Smooth muscle cell (in vitro differentiated cells): Measurements from ENCODE around the gene PRSS53. TPM values are rescaled to one million over a fixed set of nuclear protein-coding genes. Genes with fewer than 3 reads are reported as not detected.
A peak's percentile ranks its signal among the peaks of the same experiment; 100 is the strongest.

Source experiments
- DNase-seq: peaks from one replicate; lab custom pipeline; 2025; ENCODE audit not compliant: unreplicated experiment; lab: John Stamatoyannopoulos, UW
- H2AFZ ChIP-seq: fragments of 200-600 bp; sonication (generic); 2 replicates; pipeline ENCODE4 v1.6.0; 2016; ENCODE audit warnings: antibody characterized with exemption, low read depth, mild to moderate bottlenecking
- H3F3A ChIP-seq: fragments of 200-600 bp; sonication (generic); 2 replicates; pipeline ENCODE4 v1.6.0; 2017; ENCODE audit warnings: antibody characterized with exemption, low read depth
- H3K27ac ChIP-seq: fragments of 200-600 bp; sonication (generic); 2 replicates; pipeline ENCODE4 v1.5.1; 2016; ENCODE audit warnings: low read depth, mild to moderate bottlenecking
- H3K27me3 ChIP-seq: fragments of 200-600 bp; sonication (generic); 2 replicates; pipeline ENCODE4 v1.6.1; 2016; ENCODE audit warnings: low read depth, mild to moderate bottlenecking
- H3K36me3 ChIP-seq: fragments of 200-600 bp; sonication (generic); 2 replicates; pipeline ENCODE4 v1.5.1; 2016; ENCODE audit warnings: low read depth
- H3K4me1 ChIP-seq: fragments of 200-600 bp; sonication (generic); 2 replicates; pipeline ENCODE4 v1.5.1; 2016; ENCODE audit warnings: low read depth
- H3K4me2 ChIP-seq: fragments of 200-600 bp; sonication (generic); 2 replicates; pipeline ENCODE4 v1.6.0; 2016; ENCODE audit warnings: mild to moderate bottlenecking
- H3K4me3 ChIP-seq: fragments of 200-600 bp; sonication (generic); 2 replicates; pipeline ENCODE4 v1.5.1; 2016; ENCODE audit warnings: mild to moderate bottlenecking
- H3K79me2 ChIP-seq: fragments of 200-600 bp; sonication (generic); 2 replicates; pipeline ENCODE4 v1.6.0; 2016; ENCODE audit warnings: low read depth, mild to moderate bottlenecking
- H3K9ac ChIP-seq: fragments of 200-600 bp; sonication (generic); 2 replicates; pipeline ENCODE4 v1.6.0; 2016; ENCODE audit warnings: low read depth
- H3K9me3 ChIP-seq: fragments of 200-600 bp; sonication (generic); replicated peaks from 2 replicates; pipeline ENCODE4 v1.5.1; 2016; ENCODE audit warnings: low read depth
- H4K20me1 ChIP-seq: fragments of 200-600 bp; sonication (generic); 2 replicates; pipeline ENCODE4 v1.6.0; 2016; ENCODE audit warnings: low read depth
- WGBS: methylation state at CpG from one replicate; pipeline ENCODE4 v1.1.7; 2016; ENCODE audit warnings: low lambda C conversion rate; 5-methylcytosine and 5-hydroxymethylcytosine counted together
- polyA plus RNA-seq: library from polyadenylated mRNA; unstranded; fragments of >200 nt; fragmentation: Nextera tagmentation; extraction: Ambion mirVana; gene quantifications from 2 replicates; pipeline ENCODE4 v1.2.1, GENCODE V29; 2016
- total RNA-seq: library from RNA; depleted of rRNA; stranded (reverse); fragments of >200 nt; gene quantifications from 2 replicates; pipeline ENCODE4 v1.2.3, GENCODE V29; 2014
- TF ChIP-seq, protein P1 (sequence below): fragments of 200-600 bp; sonication (generic); IDR thresholded peaks from 2 replicates; pipeline ENCODE4 v1.5.1; 2017; ENCODE audit warnings: borderline replicate concordance, mild to moderate bottlenecking, antibody characterized with exemption; ENCODE audit not compliant: insufficient read depth, poor library complexity, severe bottlenecking

PRSS53 gene
- total and polyA plus RNA-seq, 2 experiments from 2014 or later, result 0.66 to 6.3 TPM

DNA sequence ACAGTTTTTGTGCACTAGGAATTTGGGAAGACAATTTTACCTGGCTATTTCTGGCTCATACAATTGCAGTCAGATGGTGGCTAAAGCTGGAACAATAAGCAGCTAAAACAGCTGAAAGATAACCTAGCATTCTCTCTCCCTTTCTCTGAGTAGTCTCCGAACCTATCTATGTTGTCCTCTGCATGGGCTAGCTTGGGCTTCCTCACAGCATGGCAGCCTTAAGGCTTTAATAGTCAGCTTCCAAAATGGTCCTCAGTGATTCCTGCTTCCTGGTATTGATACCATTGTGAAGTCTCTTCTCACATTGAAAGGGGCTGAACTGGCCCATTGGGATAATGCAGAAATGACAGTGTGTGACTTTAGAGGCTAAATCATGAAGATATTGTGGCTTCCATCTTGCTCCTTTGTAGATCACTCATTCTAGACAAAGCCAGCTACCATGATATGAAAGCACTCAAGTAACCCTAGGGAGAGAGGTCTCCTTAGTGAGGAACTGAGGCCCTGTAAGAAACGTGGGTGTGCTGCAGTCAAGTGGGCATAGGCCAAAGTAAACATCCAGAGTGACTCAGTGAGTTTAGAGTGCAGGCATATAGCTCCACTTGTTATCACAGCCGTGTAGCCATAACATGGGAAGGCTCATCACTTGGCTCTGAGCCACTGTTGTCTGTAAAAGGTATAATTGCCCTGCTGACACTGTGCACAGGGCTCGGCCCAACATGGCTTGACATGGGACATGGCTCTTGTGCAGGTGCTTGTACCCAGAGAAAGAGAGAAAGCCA is 11.3 kb upstream of the PRSS53 start:
- WGBS, result 57% methylated on average over 4 of the region's 4 CpGs
- H3K79me2 ChIP-seq, result no peaks in the 10 kb centered on the region
- no peak overlapping the region for H3K27ac ChIP-seq
- H3K9ac ChIP-seq, result no peak overlapping the region
- H2AFZ ChIP-seq, result no peak overlapping the region
- H3K4me3 ChIP-seq, result no peak overlapping the region
- no peaks in the 10 kb centered on the region for H4K20me1 ChIP-seq
- no peak for DNase-seq
- H3F3A ChIP-seq, result no peaks in the 10 kb centered on the region
- H3K27me3 ChIP-seq, result no peaks in the 10 kb centered on the region
- no peak overlapping the region for H3K4me2 ChIP-seq
- TF ChIP-seq, protein P1, sequence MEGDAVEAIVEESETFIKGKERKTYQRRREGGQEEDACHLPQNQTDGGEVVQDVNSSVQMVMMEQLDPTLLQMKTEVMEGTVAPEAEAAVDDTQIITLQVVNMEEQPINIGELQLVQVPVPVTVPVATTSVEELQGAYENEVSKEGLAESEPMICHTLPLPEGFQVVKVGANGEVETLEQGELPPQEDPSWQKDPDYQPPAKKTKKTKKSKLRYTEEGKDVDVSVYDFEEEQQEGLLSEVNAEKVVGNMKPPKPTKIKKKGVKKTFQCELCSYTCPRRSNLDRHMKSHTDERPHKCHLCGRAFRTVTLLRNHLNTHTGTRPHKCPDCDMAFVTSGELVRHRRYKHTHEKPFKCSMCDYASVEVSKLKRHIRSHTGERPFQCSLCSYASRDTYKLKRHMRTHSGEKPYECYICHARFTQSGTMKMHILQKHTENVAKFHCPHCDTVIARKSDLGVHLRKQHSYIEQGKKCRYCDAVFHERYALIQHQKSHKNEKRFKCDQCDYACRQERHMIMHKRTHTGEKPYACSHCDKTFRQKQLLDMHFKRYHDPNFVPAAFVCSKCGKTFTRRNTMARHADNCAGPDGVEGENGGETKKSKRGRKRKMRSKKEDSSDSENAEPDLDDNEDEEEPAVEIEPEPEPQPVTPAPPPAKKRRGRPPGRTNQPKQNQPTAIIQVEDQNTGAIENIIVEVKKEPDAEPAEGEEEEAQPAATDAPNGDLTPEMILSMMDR, result no peak
- H3K36me3 ChIP-seq, result no peaks in the 10 kb centered on the region
- H3K4me1 ChIP-seq, result no peaks in the 10 kb centered on the region
- H3K9me3 ChIP-seq, result no peaks in the 10 kb centered on the region

DNA sequence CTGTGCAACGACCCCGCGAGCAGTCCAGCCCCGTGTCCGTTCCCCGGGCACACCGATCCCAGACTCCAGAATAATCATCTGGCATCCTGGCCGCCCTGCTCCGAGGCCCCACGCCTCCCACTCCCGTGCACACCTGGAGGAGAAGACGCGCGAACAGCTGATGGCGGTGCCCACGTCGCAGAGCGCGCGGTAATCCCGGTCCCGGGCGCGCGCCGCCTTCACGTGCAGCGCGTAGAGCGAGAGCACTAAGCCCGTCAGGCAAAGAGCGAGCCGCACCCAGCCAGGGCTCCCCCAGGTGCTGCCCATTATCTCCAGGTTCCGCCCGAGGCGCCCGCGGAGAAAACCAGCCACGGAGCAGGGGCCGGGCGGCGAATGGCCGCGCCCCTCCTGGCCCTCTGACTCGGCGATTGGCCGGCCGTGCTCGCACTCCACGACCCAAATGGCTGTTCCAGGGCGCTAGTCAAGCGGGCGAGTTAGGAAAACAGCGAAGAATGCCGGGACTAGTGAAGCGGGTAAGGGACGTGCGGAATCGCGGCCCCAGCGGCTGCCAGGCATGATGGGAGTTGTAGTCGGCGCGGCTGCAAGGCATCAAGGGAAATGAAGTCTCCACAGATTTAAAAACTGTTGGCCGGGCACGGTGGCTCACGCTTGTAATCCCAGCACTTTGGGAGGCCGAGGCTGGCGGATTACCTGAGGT is 5.8 kb upstream of the PRSS53 start, which contains the start of gene VKORC1:
VKORC1 (minus strand) TSS at position 374 of the 697 bp plus-strand sequence; CDS start at position 306, 68 bp downstream.
- no peaks in the 10 kb centered on the region for H3K36me3 ChIP-seq
- TF ChIP-seq, protein P1, result no peak
- H3K9me3 ChIP-seq, result no peaks in the 10 kb centered on the region
- H3K4me1 ChIP-seq, result no peaks in the 10 kb centered on the region
- H3K27ac ChIP-seq, result peak within 1 kb of the TSS; percentile 62
- H3K27me3 ChIP-seq, result no peaks in the 10 kb centered on the region
- H3K9ac ChIP-seq, result peak within 1 kb of the TSS; percentile 78
- peaks cover 30% of the 10 kb centered on the region for H3K79me2 ChIP-seq
- H3K4me2 ChIP-seq, result peak within 1 kb of the TSS; percentile 98
- H3K4me3 ChIP-seq, result peak within 1 kb of the TSS; percentile 87
- peaks cover 34% of the 10 kb centered on the region for H4K20me1 ChIP-seq
- peak; percentile 71 for DNase-seq
- H3F3A ChIP-seq, result no peaks in the 10 kb centered on the region
- peak within 1 kb of the TSS; percentile 45 for H2AFZ ChIP-seq
- WGBS, result under 1% methylated on average over 67 of the region's 69 CpGs

DNA sequence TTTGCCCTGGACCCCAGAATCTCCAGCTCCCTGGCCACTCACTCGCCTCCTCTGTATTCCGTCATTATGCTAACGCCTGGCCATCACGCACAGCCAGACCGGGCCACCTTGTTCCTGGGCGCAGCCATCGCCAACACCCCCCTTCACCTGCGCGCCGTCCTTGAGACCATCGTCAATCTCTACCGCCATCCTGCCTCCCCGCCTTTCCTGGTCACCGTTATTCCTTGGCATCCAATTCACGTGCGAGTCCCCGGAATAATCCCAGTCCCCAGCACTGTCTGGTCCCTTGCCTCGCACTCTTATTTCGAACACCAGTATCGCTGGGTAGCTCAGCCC is 5.3 kb upstream of the PRSS53 start:
- Histone ChIP-seq H3K36me3 (no peaks in the 10 kb centered on the region), H3K9me3 (no peaks in the 10 kb centered on the region), H3K9ac (peak overlapping the region; percentile 78), H3F3A (no peaks in the 10 kb centered on the region), H3K4me1 (no peaks in the 10 kb centered on the region), H3K79me2 (peaks cover 35% of the 10 kb centered on the region), H3K27ac (peak overlapping the region; percentile 62), H3K4me2 (peak overlapping the region; percentile 98), H2AFZ (peak overlapping the region; percentile 45), H3K4me3 (peak overlapping the region; percentile 87), H3K27me3 (no peaks in the 10 kb centered on the region), H4K20me1 (peaks cover 39% of the 10 kb centered on the region)
- under 1% methylated on average over 20 of the region's 20 CpGs for WGBS
- no peak for DNase-seq
- TF ChIP-seq, protein P1, result no peak
